Uterus (tissue), 4 donors: Measurements from ENCODE around the gene MALT1. TPM values are rescaled to one million over a fixed set of nuclear protein-coding genes. Genes with fewer than 3 reads are reported as not detected.

ENCODE experiments used
- DNase-seq, 2 donors: peaks; one replicate each; pipeline ENCODE4 v3.0.0-alpha.2; 2019 to 2020
- H3K27ac ChIP-seq, 2 donors: fragments of 200-600 bp; sonication (generic); 1 replicate in 1 of 2; 2 replicates in 1 of 2; pipeline ENCODE4 v1.5.1; 2016 to 2018
- H3K27me3 ChIP-seq, 2 donors: fragments of 200-600 bp; sonication (generic); one replicate each; pipeline ENCODE4 v1.5.1; 2018 to 2019; ENCODE audit warnings: control low read depth in 1 of 2
- H3K36me3 ChIP-seq, 2 donors: fragments of 200-600 bp; sonication (generic); one replicate each; pipeline ENCODE4 v1.5.1; 2019; ENCODE audit warnings: control low read depth in 1 of 2
- H3K4me1 ChIP-seq, 2 donors: fragments of 200-600 bp; sonication (generic); one replicate each; pipeline ENCODE4 v1.5.1; 2018 to 2019; ENCODE audit warnings: control low read depth in 1 of 2
- H3K4me3 ChIP-seq, 2 donors: fragments of 200-600 bp; sonication (generic); 1 replicate in 1 of 2; 2 replicates in 1 of 2; pipeline ENCODE4 v1.5.1; 2018 to 2019; ENCODE audit warnings: mild to moderate bottlenecking in 1 of 2
- H3K9me3 ChIP-seq, 2 donors: fragments of 200-600 bp; sonication (generic); one replicate each; pipeline ENCODE4 v1.5.1; 2019; ENCODE audit warnings: control low read depth in 1 of 2
- POLR2A ChIP-seq, 2 donors: fragments of 450-650 bp; IDR thresholded peaks; one replicate each; pipeline ENCODE4 v1.6.1; 2016; ENCODE audit warnings: antibody characterized with exemption in 2 of 2, mild to moderate bottlenecking in 1 of 2, moderate library complexity in 1 of 2
- intact Hi-C: fragments of 100-400 bp; cut with DNase I; formaldehyde crosslinking; loops from one replicate; pipeline ENCODE4 v1.15.1; 2023; ENCODE audit warnings: low total_unique reads
- total RNA-seq, 4 donors: library from RNA; depleted of rRNA in 3 of 4; stranded (reverse); fragments of >200 nt in 3 of 4; gene quantifications; one replicate each; pipeline versions ENCODE4 v1.1.0 to v1.2.4, GENCODE V29; 2014 to 2023
- TF ChIP-seq, protein P1 (sequence below), 4 experiments: fragments of 200-600 bp in 2 of 4; fragments of 450-650 bp in 2 of 4; sonication (generic) in 2 of 4; IDR thresholded peaks; one replicate each; pipeline ENCODE4 v1.5.1; 2016 to 2019; ENCODE audit warnings: antibody characterized with exemption in 4 of 4, mild to moderate bottlenecking in 2 of 4, moderate library complexity in 1 of 4
- donor health status: DM: yes; HTN: yes; CAD: no.

The MALT1 gene
- total RNA-seq, 4 donors from 2014 or later, result 22.1 to 51.4 (median 30.5) TPM

GRCh38 chr18:58660915-58661314, 10.3 kb upstream of the MALT1 start:
- Histone ChIP-seq H3K27ac (no peak overlapping the region), H3K9me3 (no peaks in the 10 kb centered on the region), H3K27me3 (no peaks in the 10 kb centered on the region), H3K36me3 (no peaks in the 10 kb centered on the region), H3K4me1 (no peaks in the 10 kb centered on the region), H3K4me3 (no peak overlapping the region)
- no peak for TF ChIP-seq POLR2A (IDR thresholded peaks at IDR 0.05)
- TF ChIP-seq, protein P1, sequence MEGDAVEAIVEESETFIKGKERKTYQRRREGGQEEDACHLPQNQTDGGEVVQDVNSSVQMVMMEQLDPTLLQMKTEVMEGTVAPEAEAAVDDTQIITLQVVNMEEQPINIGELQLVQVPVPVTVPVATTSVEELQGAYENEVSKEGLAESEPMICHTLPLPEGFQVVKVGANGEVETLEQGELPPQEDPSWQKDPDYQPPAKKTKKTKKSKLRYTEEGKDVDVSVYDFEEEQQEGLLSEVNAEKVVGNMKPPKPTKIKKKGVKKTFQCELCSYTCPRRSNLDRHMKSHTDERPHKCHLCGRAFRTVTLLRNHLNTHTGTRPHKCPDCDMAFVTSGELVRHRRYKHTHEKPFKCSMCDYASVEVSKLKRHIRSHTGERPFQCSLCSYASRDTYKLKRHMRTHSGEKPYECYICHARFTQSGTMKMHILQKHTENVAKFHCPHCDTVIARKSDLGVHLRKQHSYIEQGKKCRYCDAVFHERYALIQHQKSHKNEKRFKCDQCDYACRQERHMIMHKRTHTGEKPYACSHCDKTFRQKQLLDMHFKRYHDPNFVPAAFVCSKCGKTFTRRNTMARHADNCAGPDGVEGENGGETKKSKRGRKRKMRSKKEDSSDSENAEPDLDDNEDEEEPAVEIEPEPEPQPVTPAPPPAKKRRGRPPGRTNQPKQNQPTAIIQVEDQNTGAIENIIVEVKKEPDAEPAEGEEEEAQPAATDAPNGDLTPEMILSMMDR (IDR thresholded peaks at IDR 0.05), result no peak
- DNase-seq, result no peak
- intact Hi-C loops, result no loop called here

GRCh38 chr18:58661423-58661822, 9.8 kb upstream of the MALT1 start:
- TF ChIP-seq, protein P1 (IDR thresholded peaks at IDR 0.05), result no peak
- TF ChIP-seq POLR2A (IDR thresholded peaks at IDR 0.05), result no peak
- H3K4me1 ChIP-seq, result no peaks in the 10 kb centered on the region
- H3K27me3 ChIP-seq, result no peaks in the 10 kb centered on the region
- no peaks in the 10 kb centered on the region for H3K9me3 ChIP-seq
- H3K36me3 ChIP-seq, result no peaks in the 10 kb centered on the region
- no peak for DNase-seq
- no peak overlapping the region for H3K27ac ChIP-seq
- intact Hi-C loops, result no loop called here
- no peak overlapping the region for H3K4me3 ChIP-seq

GRCh38 chr18:58662118-58662517, 9.1 kb upstream of the MALT1 start:
- Histone ChIP-seq H3K36me3 (no peaks in the 10 kb centered on the region), H3K4me3 (no peak overlapping the region), H3K27me3 (no peaks in the 10 kb centered on the region), H3K9me3 (no peaks in the 10 kb centered on the region), H3K27ac (no peak overlapping the region), H3K4me1 (no peaks in the 10 kb centered on the region)
- intact Hi-C loops, result no loop called here
- no peak for TF ChIP-seq POLR2A (IDR thresholded peaks at IDR 0.05)
- TF ChIP-seq, protein P1 (IDR thresholded peaks at IDR 0.05), result no peak
- no peak for DNase-seq

GRCh38 chr18:58666176-58666575, 5.1 kb upstream of the MALT1 start:
- TF ChIP-seq, protein P1 (IDR thresholded peaks at IDR 0.05), result no peak
- no peak for TF ChIP-seq POLR2A (IDR thresholded peaks at IDR 0.05)
- no peak overlapping the region for H3K4me3 ChIP-seq
- no peaks in the 10 kb centered on the region for H3K27me3 ChIP-seq
- no peak for DNase-seq
- no peak overlapping the region for H3K27ac ChIP-seq
- intact Hi-C loops, result no loop called here
- no peaks in the 10 kb centered on the region for H3K4me1 ChIP-seq
- no peaks in the 10 kb centered on the region for H3K36me3 ChIP-seq
- no peaks in the 10 kb centered on the region for H3K9me3 ChIP-seq

DNA sequence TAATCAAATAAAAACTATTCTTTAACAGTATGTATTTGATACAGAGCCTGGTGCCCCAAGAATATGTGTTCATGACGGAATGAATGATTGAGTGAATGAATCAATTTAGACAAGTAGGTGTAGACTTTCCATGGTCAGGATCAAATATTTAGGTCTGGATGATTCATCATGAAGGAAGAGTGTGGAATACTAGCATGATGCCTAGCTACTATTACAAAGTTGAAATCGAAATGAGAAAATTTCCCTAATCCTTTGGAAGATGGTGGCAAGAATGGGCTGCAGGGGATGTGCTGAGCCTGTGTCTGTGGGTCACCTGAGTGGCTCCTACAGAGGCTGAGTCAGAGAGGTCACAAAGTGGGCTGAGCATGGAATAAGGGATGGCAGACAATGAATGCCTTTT, 3.1 kb upstream of the MALT1 start:
- Histone ChIP-seq H3K27me3 (no peaks in the 10 kb centered on the region), H3K27ac (no peak overlapping the region), H3K4me1 (no peaks in the 10 kb centered on the region), H3K36me3 (no peaks in the 10 kb centered on the region), H3K4me3 (no peak overlapping the region), H3K9me3 (no peaks in the 10 kb centered on the region)
- DNase-seq, result no peak
- intact Hi-C loops, result no loop called here
- no peak for TF ChIP-seq POLR2A (IDR thresholded peaks at IDR 0.05)
- TF ChIP-seq, protein P1 (IDR thresholded peaks at IDR 0.05), result no peak
